GM19372 (cell line): ENCODE results near the gene GSTM4.

Source experiments
- ATAC-seq: cut with Tn5 transposase; IDR thresholded peaks from one replicate; pipeline ENCODE4 v1.9.1; 2021; ENCODE audit warnings: mild to moderate bottlenecking, low read depth, moderate library complexity; ENCODE audit not compliant: unreplicated experiment

GSTM4 gene

DNA sequence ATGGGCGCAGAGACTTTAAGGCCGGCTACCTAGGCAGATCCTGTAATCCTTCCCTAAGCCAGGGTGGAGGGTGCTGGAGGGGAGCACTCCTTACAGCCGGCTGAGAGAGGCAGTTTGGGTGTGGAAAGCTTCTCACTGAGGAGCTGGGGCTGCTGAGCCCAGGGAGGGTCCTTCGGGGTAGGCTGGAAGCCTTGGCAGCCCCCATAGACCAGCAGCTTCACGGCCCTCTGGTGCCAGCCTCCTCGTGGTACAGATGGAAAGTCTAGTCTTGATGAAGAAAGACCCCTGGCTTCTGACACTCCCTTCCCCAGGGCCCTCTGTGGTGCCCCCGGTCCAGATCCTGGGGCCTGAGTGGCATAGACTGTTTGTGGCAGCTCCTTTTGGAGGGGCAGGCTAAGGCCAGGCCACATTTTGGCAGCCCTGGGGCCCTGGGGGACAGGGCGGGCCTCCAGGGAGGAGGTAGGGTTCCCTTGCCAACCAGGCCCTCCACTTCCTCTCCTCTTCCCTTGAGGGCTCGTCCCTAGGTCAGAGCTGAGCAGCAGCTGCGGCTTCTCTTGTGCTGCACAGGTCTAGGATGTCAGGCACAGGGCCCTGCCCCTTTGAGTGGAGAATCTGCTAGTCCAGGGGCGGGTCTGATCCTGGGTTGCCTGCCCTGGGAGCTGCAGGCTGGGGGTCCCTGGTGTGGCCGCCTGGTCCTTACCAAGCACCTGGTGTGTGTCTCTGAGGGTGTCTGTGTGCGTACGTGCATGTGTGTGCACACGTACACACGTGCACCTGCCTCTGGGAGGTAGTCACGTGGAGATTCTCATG, 31.5 kb upstream of the GSTM4 start:
- no peak for ATAC-seq

DNA sequence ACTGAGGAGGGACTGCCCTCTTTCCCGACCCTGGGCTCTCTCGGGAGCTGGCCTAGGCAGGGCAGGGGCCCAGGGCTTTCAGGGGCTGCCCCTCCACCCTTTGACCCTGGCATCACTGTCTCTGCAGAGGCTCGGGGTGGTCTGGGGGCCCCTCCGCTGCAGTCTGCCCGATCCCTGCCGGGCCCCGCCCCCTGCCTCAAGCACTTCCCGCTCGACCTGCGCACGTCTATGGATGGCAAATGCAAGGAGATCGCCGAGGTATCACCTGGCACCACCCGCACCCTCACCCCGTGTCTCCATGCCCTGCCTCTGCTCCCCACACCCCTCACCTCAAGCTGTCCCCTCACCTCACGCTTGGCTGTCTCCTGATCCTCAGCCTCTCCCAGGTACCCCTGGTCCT, 30.7 kb upstream of the GSTM4 start:
- ATAC-seq, result no peak

DNA sequence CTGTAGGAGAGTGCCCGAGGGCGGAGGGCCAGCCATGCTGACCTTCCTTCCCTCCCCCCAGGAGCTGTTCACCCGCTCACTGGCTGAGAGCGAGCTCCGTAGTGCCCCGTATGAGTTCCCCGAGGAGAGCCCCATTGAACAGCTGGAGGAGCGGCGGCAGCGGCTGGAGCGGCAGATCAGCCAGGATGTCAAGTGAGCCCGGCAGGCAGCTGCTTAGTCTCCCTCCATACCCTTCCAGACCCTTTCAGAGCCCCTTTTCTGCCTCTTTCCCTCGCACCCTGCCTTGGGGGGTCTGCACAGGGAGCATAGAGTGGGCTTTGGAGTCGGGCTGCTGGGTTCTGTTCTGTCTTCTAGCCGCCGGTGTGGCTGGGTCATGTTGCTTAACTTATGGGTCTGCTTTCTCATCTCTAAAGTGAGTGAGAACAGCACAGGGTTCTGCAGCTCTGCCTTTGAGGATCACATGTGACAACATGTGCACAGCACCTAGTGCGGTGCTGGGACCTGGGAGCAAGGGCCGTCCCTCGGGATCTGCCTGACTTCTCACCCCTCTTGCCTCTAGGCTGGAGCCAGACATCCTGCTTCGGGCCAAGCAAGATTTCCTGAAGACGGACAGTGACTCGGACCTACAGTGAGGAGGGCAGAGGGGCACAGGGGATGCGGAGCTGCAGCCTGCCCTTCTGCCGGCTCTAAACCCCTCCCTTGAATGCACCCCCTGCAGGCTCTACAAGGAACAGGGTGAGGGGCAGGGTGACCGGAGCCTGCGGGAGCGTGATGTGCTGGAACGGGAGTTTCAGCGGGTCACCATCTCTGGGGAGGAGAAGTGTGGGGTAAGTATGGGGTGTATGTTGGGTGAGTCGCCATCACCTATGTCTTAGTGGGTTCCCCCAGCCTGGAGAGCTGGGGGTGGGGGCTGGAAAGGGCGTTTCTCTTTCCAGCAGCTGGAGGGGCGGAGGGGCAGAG, 30.0 kb upstream of the GSTM4 start:
- ATAC-seq, result no peak

DNA sequence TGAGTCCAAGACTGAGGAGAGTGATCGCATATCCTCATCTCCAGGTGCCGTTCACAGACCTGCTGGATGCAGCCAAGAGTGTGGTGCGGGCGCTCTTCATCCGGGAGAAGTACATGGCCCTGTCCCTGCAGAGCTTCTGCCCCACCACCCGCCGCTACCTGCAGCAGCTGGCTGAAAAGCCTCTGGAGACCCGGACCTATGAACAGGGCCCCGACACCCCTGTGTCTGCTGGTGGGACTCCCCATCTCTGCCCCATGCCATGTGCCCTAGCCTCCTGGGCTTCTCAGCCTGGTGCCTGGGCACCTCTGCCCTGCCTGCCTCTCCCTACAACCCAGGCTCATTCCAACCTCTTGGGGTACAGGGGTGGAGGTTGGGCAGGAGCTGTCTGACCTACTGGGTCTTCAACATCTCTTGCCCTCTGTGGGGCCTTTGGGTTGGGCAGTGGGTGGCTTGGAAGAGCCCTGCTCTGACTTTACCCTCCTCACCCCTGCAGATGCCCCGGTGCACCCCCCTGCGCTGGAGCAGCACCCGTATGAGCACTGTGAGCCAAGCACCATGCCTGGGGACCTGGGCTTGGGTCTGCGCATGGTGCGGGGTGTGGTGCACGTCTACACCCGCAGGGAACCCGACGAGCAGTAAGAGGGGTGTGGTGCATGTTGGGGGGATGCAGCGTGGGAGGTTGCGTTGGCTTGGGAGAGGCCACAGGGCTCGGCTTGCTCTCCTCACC, 29.1 kb upstream of the GSTM4 start:
- no peak for ATAC-seq

DNA sequence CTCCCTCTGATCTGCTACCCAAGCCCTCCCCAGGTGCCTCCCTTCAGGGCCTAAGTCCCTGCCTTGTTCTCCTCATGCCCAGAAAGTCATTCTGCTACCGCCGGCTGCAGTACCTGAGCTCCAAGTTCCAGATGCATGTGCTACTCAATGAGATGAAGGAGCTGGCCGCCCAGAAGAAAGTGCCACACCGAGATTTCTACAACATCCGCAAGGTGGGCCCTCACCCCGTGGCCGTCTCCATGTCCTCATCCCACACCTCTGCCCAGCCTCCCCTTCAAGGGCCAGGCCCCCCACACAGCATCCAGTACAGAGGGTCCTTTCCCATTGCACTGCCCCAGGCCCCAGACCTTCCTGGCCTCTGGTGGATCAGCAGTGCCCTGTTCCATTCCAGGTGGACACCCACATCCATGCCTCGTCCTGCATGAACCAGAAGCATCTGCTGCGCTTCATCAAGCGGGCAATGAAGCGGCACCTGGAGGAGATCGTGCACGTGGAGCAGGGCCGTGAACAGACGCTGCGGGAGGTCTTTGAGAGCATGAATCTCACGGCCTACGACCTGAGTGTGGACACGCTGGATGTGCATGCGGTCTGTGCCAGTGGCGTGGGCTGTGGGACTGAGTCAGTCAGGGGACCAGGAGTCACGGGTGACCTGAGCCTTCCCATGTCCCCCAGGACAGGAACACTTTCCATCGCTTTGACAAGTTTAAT, 28.1 kb upstream of the GSTM4 start:
- ATAC-seq, result no peak

DNA sequence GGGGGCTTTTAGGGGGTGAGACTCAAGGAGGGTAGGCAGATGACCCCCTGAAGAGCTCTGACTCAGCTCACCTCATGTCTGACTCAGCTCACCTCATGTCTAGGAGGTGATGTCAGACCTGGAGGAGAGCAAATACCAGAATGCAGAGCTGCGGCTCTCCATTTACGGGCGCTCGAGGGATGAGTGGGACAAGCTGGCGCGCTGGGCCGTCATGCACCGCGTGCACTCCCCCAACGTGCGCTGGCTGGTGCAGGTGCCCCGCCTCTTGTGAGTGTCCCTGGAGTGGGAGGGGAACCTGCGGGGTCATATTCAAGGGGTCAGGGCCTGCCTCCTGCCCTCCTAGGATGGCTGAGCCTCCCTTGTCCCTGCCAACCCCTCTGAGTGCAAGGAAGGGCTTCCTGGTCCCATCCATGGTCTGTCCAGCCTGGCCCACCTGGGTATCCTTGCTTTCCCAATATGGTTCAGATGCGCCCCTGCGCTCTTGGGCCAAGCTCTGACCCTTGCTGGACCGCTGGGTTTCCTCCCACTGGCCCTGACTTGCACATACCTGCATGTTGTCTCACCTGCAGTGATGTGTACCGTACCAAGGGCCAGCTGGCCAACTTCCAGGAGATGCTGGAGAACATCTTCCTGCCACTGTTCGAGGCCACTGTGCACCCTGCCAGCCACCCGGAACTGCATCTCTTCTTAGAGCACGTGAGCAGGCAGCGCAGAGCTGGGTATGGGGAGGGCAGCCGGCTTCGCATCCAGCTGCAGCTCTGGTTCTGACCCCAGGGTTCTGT, 27.2 kb upstream of the GSTM4 start:
- no peak for ATAC-seq

DNA sequence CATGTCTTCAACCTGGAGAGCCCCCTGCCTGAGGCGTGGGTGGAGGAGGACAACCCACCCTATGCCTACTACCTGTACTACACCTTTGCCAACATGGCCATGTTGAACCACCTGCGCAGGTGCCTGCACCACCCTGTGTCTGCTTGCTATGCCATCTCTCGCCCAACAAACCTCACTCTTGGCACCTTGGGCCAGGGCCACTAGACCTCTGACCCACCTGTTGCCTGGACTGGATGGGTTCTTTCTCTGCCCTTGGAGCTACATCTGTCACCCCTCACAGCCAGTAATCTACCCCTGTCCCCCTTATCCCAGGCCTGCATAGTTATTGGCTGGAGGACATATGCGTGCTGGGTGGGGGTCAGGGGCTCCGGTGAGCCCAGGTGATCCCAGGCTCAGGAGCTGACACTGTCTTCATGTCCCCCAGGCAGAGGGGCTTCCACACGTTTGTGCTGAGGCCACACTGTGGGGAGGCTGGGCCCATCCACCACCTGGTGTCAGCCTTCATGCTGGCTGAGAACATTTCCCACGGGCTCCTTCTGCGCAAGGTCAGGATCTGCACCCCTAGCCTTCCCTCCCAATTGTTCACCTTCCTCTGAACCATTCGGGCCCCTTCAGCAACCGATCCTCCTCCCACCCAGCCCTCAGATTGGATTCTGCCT, 26.4 kb upstream of the GSTM4 start:
- no peak for ATAC-seq

DNA sequence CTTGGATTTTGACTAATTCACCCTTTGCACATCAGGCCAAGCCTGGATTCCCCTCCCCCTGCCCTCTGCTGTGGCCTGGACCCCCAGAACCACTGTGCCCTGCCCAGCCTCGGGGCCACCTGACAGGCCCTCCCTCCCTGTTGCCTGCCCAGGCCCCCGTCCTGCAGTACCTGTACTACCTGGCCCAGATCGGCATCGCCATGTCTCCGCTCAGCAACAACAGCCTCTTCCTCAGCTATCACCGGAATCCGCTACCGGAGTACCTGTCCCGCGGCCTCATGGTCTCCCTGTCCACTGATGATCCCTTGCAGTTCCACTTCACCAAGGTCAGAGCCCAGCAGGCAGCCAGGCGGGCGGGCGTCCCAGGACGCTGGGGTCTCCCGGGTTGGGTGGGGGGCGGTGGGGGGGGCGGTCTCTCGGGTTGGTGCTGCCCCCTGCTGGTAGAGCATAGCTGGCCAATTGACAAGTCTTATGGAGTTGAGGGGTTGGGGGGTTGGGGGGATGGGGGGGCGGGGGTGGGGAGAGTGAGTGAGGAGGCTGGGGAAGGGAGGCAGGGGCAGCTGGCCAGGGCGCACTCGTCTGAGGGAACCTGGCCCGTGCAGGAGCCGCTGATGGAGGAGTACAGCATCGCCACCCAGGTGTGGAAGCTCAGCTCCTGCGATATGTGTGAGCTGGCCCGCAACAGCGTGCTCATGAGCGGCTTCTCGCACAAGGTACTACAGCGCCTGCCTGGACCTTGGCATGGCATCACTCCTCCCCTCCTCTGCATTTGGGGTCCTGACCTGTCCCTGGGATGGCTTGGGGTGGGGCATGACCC, 25.6 kb upstream of the GSTM4 start:
- no peak for ATAC-seq

DNA sequence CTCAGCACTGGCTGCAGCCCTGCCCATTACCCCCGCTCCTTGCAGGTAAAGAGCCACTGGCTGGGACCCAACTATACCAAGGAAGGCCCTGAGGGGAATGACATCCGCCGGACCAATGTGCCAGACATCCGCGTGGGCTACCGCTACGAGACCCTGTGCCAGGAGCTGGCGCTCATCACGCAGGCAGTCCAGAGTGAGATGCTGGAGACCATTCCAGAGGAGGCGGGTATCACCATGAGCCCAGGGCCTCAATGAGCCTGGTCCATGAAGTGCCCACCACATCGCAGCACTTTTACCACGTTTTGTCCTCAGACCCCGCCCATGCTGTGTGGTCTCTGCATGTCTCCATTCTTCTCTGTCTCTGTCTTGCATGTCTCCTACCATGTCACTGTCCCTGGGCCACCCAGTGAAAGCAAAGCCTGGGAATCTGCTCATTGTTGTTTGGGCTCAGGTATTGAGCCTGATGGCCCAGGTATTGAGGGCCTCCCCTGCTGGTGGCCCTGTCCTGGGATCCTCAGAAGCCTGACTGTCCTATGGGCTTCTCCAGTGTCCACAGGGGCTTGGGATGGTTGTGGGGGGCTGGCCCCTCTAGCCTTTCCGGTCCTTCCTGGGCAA, 24.9 kb upstream of the GSTM4 start:
- ATAC-seq, result no peak

DNA sequence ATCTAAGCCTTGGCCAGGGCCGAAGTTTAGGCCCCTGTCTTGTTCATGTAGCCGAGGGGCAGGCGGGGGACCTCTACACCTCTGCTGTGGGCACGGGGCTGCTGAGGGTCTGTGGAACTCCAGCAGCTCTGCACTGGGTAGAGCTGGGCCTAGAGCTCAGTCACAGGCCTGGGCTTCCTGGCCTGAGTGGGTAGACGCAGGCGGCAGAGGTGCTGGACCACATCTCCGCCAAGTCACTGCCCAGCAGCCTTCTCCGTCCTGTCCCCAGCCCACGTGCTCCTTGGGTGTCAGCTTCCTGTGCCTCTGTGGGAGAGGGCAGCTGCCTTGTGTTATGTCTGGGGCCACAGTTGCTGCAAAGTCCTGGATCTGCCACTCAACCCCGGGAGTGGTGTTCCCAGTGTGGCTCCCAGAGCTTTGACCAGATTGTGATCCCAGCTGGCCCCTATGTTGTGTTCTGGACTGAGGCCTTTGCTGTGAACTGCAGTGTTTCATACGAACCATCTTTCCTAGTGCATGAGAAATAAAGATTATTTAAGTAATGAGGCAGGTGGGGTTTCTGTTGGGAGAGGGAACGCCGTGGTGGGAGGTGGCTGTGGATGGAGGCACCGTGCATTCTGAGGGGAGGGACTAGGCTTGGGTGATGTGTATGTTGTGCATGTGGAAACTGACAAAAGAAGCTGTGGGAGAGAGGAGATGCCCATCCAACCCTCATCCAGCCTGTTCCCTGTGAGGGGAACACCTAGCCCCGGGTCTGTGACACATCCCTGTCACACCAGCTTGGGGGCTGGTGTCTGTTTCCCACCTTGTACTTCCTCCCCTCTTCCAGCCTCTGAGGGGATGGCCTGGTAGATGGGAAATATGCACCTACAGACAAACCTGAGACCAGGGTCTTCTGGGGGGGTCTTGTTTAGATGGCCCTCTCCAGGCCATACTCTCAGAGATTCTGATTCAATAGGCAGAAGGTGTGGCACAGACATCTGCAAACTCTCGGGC, 24.1 kb upstream of the GSTM4 start:
- ATAC-seq, result no peak

DNA sequence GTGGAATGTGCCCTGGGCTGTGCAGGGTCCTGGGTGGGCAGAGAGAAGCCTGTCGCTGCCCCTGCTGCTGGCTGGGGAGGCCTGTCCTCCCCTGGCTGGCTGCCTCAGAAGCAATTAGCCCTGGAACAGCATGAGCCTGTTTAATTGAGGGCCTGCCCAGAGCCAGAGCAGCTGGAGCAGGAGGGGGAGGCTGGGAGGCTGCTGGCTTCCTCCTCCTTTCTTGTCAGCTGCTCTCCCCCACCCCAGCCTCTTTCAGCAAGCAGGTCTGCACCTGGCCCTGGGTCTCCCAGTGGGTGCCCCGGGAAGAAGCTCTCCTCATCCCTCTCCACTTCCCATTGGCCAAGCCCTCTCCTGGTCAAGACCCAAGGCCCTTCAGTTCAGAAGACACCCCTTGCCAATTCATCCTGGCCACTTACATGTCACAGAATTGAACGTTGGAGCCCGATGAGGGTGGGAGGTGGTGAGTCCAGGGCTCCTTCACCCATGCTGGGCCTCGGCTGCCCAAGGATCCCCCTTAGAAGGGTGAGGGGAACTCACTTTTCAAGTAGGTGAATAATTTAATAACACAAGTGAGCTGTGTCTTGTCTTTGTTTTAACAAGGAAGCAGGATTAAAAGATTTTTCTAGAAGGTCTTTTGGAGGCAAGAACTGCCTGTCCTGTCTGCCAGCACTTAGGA, 23.1 kb upstream of the GSTM4 start:
- no peak for ATAC-seq

DNA sequence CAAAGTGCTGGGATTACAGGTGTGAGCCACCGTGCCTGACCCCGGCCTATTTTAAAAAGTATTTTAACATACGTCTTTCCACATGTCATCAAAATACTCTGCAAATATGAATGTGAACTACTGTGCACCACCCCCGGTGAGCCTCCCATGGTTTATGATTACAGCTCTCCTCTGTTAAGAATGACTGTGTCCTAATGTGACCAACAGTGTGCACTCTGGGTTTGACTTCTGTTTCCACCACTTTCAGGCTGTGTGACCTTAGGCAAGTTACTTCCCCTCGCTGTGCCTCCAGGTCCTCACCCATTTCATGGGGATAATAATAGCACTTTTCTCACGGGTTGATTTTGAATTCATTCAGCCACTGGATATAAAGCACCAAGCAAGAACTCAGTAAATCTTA, 21.6 kb upstream of the GSTM4 start:
- ATAC-seq, result no peak

DNA sequence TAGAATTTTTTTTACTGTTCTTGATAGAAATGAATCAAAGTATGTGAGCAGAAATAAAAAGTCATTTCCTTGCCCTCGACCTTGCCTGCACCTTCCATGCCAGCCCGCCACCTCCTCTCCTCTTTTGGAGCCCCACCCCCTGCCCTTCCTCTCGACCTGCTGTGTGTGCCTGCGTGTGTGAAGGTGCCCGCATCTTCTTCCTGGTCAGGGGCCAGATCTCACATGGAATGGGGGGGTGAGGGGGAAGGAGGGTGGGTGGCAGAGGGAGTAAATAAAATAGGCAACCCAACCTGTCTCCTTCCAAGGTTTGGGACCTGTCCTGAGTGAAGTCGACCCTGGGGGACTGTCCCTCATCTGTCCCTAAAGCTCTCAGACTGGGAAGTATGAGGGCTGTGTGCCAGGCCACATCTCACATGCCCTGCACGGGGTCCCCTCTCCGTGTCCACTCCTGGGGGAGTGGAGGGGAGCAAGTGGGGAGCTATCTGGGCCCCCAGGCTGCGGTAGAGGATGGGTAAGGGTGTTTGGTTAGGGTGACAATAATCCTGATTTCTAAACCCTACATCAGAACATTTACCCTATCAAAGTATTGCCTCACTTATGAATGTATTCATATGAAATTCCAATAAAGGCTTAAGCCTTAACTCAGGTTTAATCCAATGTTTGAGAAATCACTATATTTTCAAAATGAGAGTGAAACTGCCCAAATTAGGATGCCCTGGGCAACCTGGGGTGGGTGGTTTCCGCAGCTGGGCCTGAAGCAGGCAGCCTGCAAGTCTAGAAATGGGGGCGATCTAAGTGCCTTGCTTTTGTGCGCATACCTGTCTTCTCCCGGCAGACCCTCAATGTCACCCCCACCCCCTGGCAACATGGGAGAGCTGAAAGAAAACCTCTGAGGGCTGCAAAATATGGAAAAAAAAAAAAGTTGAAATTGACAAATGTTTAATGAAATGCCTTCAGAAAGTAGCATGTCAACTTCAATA, 20.8 kb upstream of the GSTM4 start:
- no peak for ATAC-seq

DNA sequence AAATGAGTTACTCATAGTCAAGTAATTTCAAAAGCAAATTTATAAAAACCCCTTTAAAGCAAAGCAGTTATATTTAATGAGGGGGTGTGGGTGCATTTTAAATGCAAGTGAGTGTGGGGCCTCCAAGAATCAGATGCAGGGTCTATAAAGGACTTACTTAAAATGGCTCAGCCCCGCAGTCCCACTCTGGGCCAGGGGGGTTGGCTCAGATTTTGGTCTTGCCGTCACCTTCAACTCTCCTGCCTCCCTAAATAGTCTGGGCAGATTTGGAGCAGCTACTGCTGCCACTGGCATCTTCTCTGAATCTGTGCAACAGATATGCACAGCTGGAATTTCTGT, 20.1 kb upstream of the GSTM4 start:
- no peak for ATAC-seq
